GM19025 (cell line): ENCODE measurements around the gene MED10.
A peak's percentile ranks its signal among the peaks of the same experiment; 100 is the strongest.

Experiments used
- ATAC-seq: cut with Tn5 transposase; IDR thresholded peaks from one replicate; pipeline ENCODE4 v1.9.1; 2021; ENCODE audit warnings: mild to moderate bottlenecking, low read depth, moderate library complexity; ENCODE audit not compliant: unreplicated experiment

The MED10 gene

GRCh38 chr5:6399980-6400910, 21.9 kb upstream of the MED10 start:
- ATAC-seq = no peak

- no peak for ATAC-seq
Observed at GRCh38 chr5:6398570-6399230, 20.4 kb upstream of the MED10 start.

DNA sequence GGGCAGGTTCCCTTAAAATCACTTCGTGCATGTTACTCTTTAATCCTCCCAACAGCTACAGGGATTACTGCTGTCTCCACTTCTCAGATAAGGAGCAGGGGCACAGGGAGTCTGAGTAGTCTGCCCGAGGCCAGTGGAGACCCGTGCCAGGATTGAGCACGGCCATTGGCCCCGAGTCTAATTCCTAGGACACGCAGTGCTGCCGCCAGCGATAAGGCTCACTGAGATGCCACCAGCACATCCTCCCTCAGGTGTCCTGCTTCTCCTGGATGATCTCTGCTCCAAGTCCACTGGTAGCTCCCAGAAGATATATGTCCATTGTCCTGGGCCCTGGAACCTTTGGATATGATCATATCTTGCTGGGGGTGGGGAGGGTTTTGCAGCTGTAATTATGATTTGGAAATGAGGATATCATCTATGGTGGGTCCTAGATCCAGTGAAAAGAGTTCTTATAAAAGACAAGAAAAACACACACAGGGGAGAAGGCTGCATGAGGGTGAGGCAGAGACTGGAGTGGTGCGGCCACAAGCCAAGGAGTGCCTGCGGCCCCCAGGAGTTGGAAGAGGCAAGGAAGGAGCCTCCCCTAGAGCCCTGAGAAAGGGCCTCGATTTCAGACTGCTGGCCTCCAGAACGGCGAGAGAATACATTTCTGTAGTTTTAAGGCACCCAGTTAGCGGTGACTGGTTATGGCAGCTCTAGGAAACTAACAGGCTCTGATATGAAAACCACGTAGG, 19.4 kb upstream of the MED10 start:
- no peak for ATAC-seq

GRCh38 chr5:6396836-6397535, 18.6 kb upstream of the MED10 start:
- no peak for ATAC-seq

DNA sequence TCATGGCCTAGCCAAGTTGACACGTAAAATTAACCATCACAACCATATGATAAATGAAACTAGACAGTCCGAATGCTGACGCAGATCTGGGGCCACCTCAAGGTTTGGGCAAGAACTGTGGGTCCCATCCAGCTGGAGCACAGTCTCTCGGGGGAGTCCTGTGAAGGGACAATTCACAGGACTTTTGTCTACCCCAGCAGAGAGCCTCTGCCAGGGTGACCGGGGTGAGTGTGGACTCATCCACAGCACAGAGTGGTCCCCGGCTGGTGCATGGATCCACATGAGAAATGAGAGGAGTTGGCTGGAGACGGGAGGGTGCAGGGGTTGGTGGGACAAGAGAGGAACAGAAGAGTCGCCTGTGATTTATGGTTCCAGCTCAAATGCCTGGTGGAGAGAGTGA, 17.7 kb upstream of the MED10 start:
- ATAC-seq = no peak

GRCh38 chr5:6395621-6396020, 17.3 kb upstream of the MED10 start:
- no peak for ATAC-seq

- ATAC-seq = no peak
Observed at GRCh38 chr5:6395102-6395445, 16.7 kb upstream of the MED10 start.

- no peak for ATAC-seq
Observed at GRCh38 chr5:6394429-6395101, 16.2 kb upstream of the MED10 start.

GRCh38 chr5:6393596-6394194, 15.3 kb upstream of the MED10 start:
- ATAC-seq = no peak

DNA sequence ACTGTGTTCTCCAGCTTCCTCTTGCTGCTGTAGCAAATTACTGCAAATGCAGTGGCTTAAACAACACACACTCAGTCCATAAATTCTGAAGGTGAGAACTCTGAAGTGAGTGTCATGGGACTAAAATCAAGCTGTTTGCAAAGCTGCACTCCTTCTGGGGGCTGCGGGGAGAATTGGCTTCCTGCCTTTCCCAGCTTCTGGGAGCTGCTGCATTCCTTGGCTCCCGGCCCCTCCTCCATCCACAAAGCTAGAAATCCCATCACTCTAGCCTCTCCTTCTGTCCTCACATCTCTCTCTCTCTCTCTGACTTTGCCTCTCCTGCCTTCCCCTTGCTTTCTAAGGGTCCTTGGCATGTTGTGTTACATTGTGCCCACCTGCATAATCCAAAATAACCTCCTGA, 14.2 kb upstream of the MED10 start:
- no peak for ATAC-seq

GRCh38 chr5:6391151-6391550, 12.8 kb upstream of the MED10 start:
- ATAC-seq = no peak

GRCh38 chr5:6389946-6390530, 11.7 kb upstream of the MED10 start:
- ATAC-seq = no peak

GRCh38 chr5:6389397-6389796, 11.1 kb upstream of the MED10 start:
- ATAC-seq = no peak

GRCh38 chr5:6387970-6388369, 9.6 kb upstream of the MED10 start:
- no peak for ATAC-seq

DNA sequence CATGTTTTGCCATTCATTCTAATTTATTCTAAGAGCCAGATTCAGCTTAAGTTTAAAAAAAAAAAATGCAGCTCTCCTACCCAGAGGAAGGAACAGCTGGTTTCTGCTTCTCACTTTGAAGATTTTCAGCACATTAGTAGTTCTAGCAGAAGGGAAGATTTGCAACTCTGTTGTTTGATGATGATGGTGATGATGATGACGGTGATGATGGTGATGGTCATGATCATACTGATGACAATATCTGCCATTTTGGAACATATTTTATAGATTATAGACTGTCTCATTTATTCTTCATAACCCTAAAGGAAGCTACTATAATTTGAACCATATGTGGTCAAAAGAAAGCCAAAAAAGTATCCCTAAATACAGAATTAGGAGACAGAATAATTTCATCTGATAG, 7.9 kb upstream of the MED10 start:
- ATAC-seq = no peak

DNA sequence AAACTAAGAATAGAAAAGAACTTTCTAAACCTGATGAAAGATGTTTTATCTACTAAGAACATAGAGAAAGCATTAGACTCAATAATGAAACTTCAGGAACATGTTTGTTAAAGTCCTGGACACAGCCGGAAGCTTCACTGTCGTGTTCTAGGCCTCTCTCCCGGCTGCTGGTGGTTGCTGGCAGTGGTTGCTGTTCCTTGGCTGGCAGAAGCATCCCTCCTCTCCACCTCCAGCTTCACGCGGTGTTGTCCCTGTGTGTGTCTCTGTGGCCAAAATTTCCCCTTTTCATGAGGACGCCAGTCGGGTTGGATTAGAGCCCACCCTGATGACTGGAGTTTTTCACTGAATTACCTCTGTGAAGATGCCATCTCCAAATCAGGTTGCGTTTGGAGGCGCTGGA, 6.5 kb upstream of the MED10 start:
- ATAC-seq = no peak

- no peak for ATAC-seq
Observed at GRCh38 chr5:6383376-6383775, 5.0 kb upstream of the MED10 start.

GRCh38 chr5:6379246-6379645, 899 bp upstream of the MED10 start:
- ATAC-seq = no peak

DNA sequence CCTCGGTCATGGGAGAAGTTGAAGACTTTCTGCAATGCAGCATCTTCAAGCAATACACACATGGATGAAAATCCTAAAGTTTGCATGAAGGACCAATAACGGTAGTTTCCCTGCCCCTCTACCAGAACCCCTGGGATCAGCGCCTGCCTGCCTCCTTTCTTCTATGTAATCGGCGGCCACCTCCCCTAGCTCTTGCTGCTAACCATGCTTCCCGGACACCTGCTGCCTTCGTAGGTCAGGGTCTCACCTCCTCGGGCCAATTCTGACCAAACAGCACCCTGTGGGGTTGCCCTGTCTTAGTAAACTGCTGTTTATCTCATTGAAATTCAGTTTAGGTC, 388 bp upstream of the MED10 start:
- peak; percentile 26 for ATAC-seq

DNA sequence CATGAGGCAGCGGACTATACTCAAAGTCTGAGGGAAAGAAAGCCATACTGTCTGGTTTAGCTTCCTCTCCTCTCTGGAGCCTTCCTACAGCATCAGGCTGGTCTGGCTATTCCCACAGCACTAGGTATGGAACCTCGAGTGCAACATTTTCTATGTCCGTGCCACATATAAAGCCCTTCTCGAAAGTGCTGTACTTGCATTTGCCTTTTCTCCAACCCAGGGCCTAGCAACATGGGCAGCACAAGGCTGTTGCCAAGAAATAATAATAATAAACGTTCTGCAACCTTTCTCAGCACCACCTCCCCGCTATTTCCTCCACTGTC, 804 bp downstream of the MED10 start:
- no peak for ATAC-seq
